ENCODE data around the gene FARS2. TPM values are rescaled to one million over a fixed set of nuclear protein-coding genes. Genes with fewer than 3 reads are reported as not detected.

The FARS2 gene
- polyA plus RNA-seq, 3 donors = 12.2 to 21.6 (median 17.7) TPM

GRCh38 chr6:5290097-5290496 is 28.8 kb downstream of the FARS2 start:
- Histone ChIP-seq H3K4me3 (replicated peaks in 1 of 3; ENCODE audit: low read depth in 2 of 3, low read length in 3 of 3) (no peak overlapping the region), H3K36me3 (replicated peaks in 1 of 2; ENCODE audit: control insufficient read depth in 1 of 2, insufficient read depth in 2 of 2, low read length in 2 of 2) (no peaks in the 10 kb centered on the region), H3K79me2 (ENCODE audit: insufficient read depth, low read length) (peaks cover 5% of the 10 kb centered on the region), H3K9me3 (replicated peaks in 1 of 2; ENCODE audit: control insufficient read depth in 1 of 2, insufficient read depth in 1 of 2, low read length in 2 of 2) (no peaks in the 10 kb centered on the region), H3K27ac (ENCODE audit: low read depth in 1 of 2, low read length in 2 of 2) (no peak overlapping the region), H3K4me2 (replicated peaks; ENCODE audit: extremely low read depth, low read length, poor library complexity, severe bottlenecking) (no peak overlapping the region), H3K4me1 (ENCODE audit: control insufficient read depth in 1 of 2, insufficient read depth in 2 of 2, low read length in 2 of 2) (peaks cover 10 to 12% of the 10 kb centered on the region in 2 donors), H3K9ac (ENCODE audit: insufficient read depth, low read length, poor library complexity, severe bottlenecking) (no peak overlapping the region), H2AFZ (ENCODE audit: insufficient read depth, low read depth, low read length, poor library complexity, severe bottlenecking) (no peak overlapping the region), H4K20me1 (ENCODE audit: insufficient read depth, low read length) (peaks cover 7% of the 10 kb centered on the region), H3K27me3 (ENCODE audit: control insufficient read depth in 2 of 2, insufficient read depth in 2 of 2, low read length in 2 of 2) (no peaks in the 10 kb centered on the region)
- H3K27ac Mint-ChIP-seq = no peak overlapping the region
- H3K36me3 Mint-ChIP-seq = peaks cover 0 to 2% of the 10 kb centered on the region in 2 donors
- H3K27me3 Mint-ChIP-seq (ENCODE audit: low read depth in 3 of 3) = peaks cover 0 to 2% (median 0%) of the 10 kb centered on the region in 3 donors
- TF ChIP-seq CTCF (IDR thresholded peaks at IDR 0.05) = no peak
- WGBS (ENCODE audit: insufficient coverage) = no CpG with 5 or more reads among the region's 1 CpG
- no peak overlapping the region for H3K4me3 Mint-ChIP-seq
- intact Hi-C loops (cut with micrococcal nuclease) = no loop called here
- H3K4me1 Mint-ChIP-seq = peaks cover 22% of the 10 kb centered on the region
- DNase-seq = no peak
- no peaks in the 10 kb centered on the region for H3K9me3 Mint-ChIP-seq

- Histone ChIP-seq H4K20me1 (ENCODE audit: insufficient read depth, low read length) (peaks cover 7% of the 10 kb centered on the region), H3K4me3 (replicated peaks in 1 of 3; ENCODE audit: low read depth in 2 of 3, low read length in 3 of 3) (no peak overlapping the region), H3K4me2 (replicated peaks; ENCODE audit: extremely low read depth, low read length, poor library complexity, severe bottlenecking) (no peak overlapping the region), H3K4me1 (ENCODE audit: control insufficient read depth in 1 of 2, insufficient read depth in 2 of 2, low read length in 2 of 2) (peaks cover 10 to 12% of the 10 kb centered on the region in 2 donors), H3K9me3 (replicated peaks in 1 of 2; ENCODE audit: control insufficient read depth in 1 of 2, insufficient read depth in 1 of 2, low read length in 2 of 2) (no peaks in the 10 kb centered on the region), H3K79me2 (ENCODE audit: insufficient read depth, low read length) (peaks cover 5% of the 10 kb centered on the region), H3K27me3 (ENCODE audit: control insufficient read depth in 2 of 2, insufficient read depth in 2 of 2, low read length in 2 of 2) (no peaks in the 10 kb centered on the region), H3K27ac (ENCODE audit: low read depth in 1 of 2, low read length in 2 of 2) (no peak overlapping the region), H3K36me3 (replicated peaks in 1 of 2; ENCODE audit: control insufficient read depth in 1 of 2, insufficient read depth in 2 of 2, low read length in 2 of 2) (no peaks in the 10 kb centered on the region), H2AFZ (ENCODE audit: insufficient read depth, low read depth, low read length, poor library complexity, severe bottlenecking) (no peak overlapping the region), H3K9ac (ENCODE audit: insufficient read depth, low read length, poor library complexity, severe bottlenecking) (no peak overlapping the region)
- no peak for DNase-seq
- Mint-ChIP-seq H3K4me3 (no peak overlapping the region), H3K27ac (no peak overlapping the region), H3K36me3 (peaks cover 0 to 2% of the 10 kb centered on the region in 2 donors), H3K9me3 (no peaks in the 10 kb centered on the region), H3K27me3 (ENCODE audit: low read depth in 3 of 3) (peaks cover 0 to 2% (median 0%) of the 10 kb centered on the region in 3 donors), H3K4me1 (peaks cover 22% of the 10 kb centered on the region)
- TF ChIP-seq CTCF (IDR thresholded peaks at IDR 0.05) = no peak
- intact Hi-C loops (cut with micrococcal nuclease) = no loop called here
Measured at GRCh38 chr6:5290500-5290899, 29.2 kb downstream of the FARS2 start.

Measured in CD14-positive monocyte (primary cell).